ENCODE measurements around the gene LAMTOR5. TPM values are rescaled to one million over a fixed set of nuclear protein-coding genes. Genes with fewer than 3 reads are reported as not detected.

Gene LAMTOR5
- total and polyA plus RNA-seq, 8 donors, result 29.0 to 159 (median 46.4) TPM

GRCh38 chr1:110436635-110437034 is 29.1 kb upstream of the LAMTOR5 start:
- WGBS, 2 donors, result 74% methylated on average over 7 of the region's 7 CpGs
- no peak for DNase-seq
- no peak overlapping the region for H3K27ac ChIP-seq
- intact Hi-C loops (cut with DNase I), result no loop called here
- ATAC-seq, result no peak
- no peaks in the 10 kb centered on the region for H3K4me1 ChIP-seq
- no peak overlapping the region for H3K4me3 ChIP-seq
- FAIRE-seq, result no peak
- no peaks in the 10 kb centered on the region for H3K9me3 ChIP-seq
- H3K27me3 ChIP-seq, result no peaks in the 10 kb centered on the region
- no peaks in the 10 kb centered on the region for H3K36me3 ChIP-seq
- no peak for TF ChIP-seq CTCF (IDR thresholded peaks at IDR 0.05)

DNA sequence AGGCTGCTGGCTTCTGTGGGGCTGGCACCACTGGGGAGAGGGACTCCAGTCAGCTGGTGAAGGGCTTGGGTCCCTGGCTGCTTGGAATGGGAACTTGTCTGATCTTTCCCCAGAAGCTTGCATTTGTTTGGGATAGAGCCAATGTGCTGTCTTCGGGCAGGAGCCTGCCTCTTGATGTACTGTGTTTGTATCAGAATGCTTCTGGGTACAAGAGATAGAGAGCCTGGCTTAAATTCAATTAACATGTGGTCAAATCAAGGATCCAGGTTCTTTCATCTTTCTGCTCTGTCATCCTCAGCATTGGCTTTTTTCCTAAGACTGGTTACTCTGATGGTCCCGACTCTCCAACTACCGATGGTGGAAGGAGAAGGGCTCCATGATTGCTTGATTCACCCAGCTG is 27.5 kb upstream of the LAMTOR5 start:
- TF ChIP-seq CTCF (IDR thresholded peaks at IDR 0.05), result no peak
- Histone ChIP-seq H3K36me3 (no peaks in the 10 kb centered on the region), H3K4me3 (no peak overlapping the region), H3K27me3 (no peaks in the 10 kb centered on the region), H3K4me1 (no peaks in the 10 kb centered on the region), H3K9me3 (no peaks in the 10 kb centered on the region), H3K27ac (no peak overlapping the region)
- FAIRE-seq (no peak), ATAC-seq (no peak), DNase-seq (no peak)
- intact Hi-C loops (cut with DNase I), result no loop called here
- 71% methylated on average over 3 of the region's 3 CpGs for WGBS, 2 donors

GRCh38 chr1:110433803-110434202 is 26.3 kb upstream of the LAMTOR5 start:
- FAIRE-seq, result no peak

GRCh38 chr1:110433213-110433612 is 25.7 kb upstream of the LAMTOR5 start:
- WGBS, 2 donors, result 84 to 94% methylated on average over 2 of the region's 2 CpGs
- DNase-seq, result no peak
- Histone ChIP-seq H3K4me3 (no peak overlapping the region), H3K36me3 (no peaks in the 10 kb centered on the region), H3K9me3 (no peaks in the 10 kb centered on the region), H3K27me3 (no peaks in the 10 kb centered on the region), H3K27ac (no peak overlapping the region), H3K4me1 (no peaks in the 10 kb centered on the region)
- no peak for FAIRE-seq
- TF ChIP-seq CTCF (IDR thresholded peaks at IDR 0.05), result no peak
- no peak for ATAC-seq
- intact Hi-C loops (cut with DNase I), result no loop called here

More at GRCh38 chr1:110433803-110434202, 26.3 kb upstream of the LAMTOR5 start:
- H3K4me1 ChIP-seq, result no peaks in the 10 kb centered on the region
- no peak for TF ChIP-seq CTCF (IDR thresholded peaks at IDR 0.05)
- no peak overlapping the region for H3K27ac ChIP-seq
- no peak overlapping the region for H3K4me3 ChIP-seq
- peak in 2 of 6 donors; percentile 5 to 37 for DNase-seq
- no peaks in the 10 kb centered on the region for H3K36me3 ChIP-seq
- H3K9me3 ChIP-seq, result no peaks in the 10 kb centered on the region
- ATAC-seq, result peak in 3 of 4 donors; percentile 75 to 91 (median 86)
- 39 to 45% methylated on average over 3 of the region's 3 CpGs for WGBS, 2 donors
- intact Hi-C loops (cut with DNase I), result no loop called here
- H3K27me3 ChIP-seq, result no peaks in the 10 kb centered on the region

DNA sequence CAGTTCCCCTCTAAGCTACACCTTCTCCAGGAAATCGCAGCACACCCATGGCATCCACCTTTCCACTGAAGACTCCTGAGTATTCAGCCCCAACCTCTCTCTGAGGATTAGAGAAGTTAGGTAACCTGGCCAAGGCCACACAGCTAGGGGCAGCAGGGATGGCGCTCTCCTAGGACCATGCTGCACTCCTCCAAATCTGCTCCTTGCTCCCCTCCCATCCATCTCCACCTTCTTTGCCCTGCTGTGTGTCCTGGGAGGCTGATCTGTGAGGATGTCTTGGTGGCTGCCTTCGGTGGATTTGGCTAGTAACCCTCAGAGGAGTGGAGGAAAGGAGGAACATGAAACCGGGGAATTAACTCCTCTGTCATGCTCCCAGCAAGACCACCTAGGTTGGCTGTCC is 23.4 kb upstream of the LAMTOR5 start:
- no peak for TF ChIP-seq CTCF (IDR thresholded peaks at IDR 0.05)
- FAIRE-seq, result no peak
- no peak for DNase-seq
- ATAC-seq, result no peak
- Histone ChIP-seq H3K36me3 (no peaks in the 10 kb centered on the region), H3K4me3 (no peak overlapping the region), H3K27me3 (no peaks in the 10 kb centered on the region), H3K9me3 (no peaks in the 10 kb centered on the region), H3K4me1 (no peaks in the 10 kb centered on the region), H3K27ac (no peak overlapping the region)
- WGBS, 2 donors, result 61 to 68% methylated on average over 4 of the region's 4 CpGs
- intact Hi-C loops (cut with DNase I), result no loop called here

All from pancreas (tissue), 10 donors.